HepG2 (cell line): ENCODE results near the gene VEGFB. TPM values are rescaled to one million over a fixed set of nuclear protein-coding genes. Genes with fewer than 3 reads are reported as not detected.

Experiments
- CHD4 ChIP-seq: fragments of 200-600 bp; sonication (generic); IDR thresholded peaks from 2 replicates; pipeline ENCODE4 v1.7.0; 2017; ENCODE audit warnings: mild to moderate bottlenecking, low read length, borderline replicate concordance
- E2F2 ChIP-seq: sonication (generic); formaldehyde crosslinking; IDR thresholded peaks from 2 replicates; pipeline ENCODE4 v1.4.0; 2020; ENCODE audit warnings: missing genetic modification reagents, borderline replicate concordance
- EZH2 ChIP-seq: conservative IDR thresholded peaks from 2 replicates; pipeline ENCODE4 v1.6.1; 2012; ENCODE audit warnings: mild to moderate bottlenecking, low read depth, low read length, moderate library complexity
- HMGA1 ChIP-seq: sonication (generic); formaldehyde crosslinking; conservative IDR thresholded peaks from 2 replicates; pipeline ENCODE4 v1.4.0; 2020; ENCODE audit warnings: missing genetic modification reagents
- IRF1 ChIP-seq: sonication (generic); formaldehyde crosslinking; IDR thresholded peaks from 2 replicates; pipeline ENCODE4 v1.4.0; 2020; ENCODE audit warnings: low read depth, mild to moderate bottlenecking, missing genetic modification reagents
- MLXIP ChIP-seq: sonication (generic); formaldehyde crosslinking; IDR thresholded peaks from 2 replicates; pipeline ENCODE4 v1.9.0; 2021; ENCODE audit warnings: missing genetic modification reagents, borderline replicate concordance
- MXI1 ChIP-seq: IDR thresholded peaks from 3 replicates; pipeline ENCODE4 v1.6.1; 2012; ENCODE audit warnings: low read depth, low read length, inconsistent platforms, borderline replicate concordance
- NR2F2 ChIP-seq: IDR thresholded peaks from 2 replicates; pipeline ENCODE4 v1.6.1; 2012; ENCODE audit warnings: low read depth, inconsistent platforms, borderline replicate concordance
- POLR2G ChIP-seq: fragments of 200-400 bp; formaldehyde crosslinking; IDR thresholded peaks from 2 replicates; pipeline ENCODE4 v1.6.1; 2018; ENCODE audit warnings: mild to moderate bottlenecking, low read depth, low read length, moderate library complexity
- RERE ChIP-seq: IDR thresholded peaks from 2 replicates; pipeline ENCODE4 v1.6.1; 2016; ENCODE audit warnings: low read depth, missing genetic modification reagents, missing compliant biosample characterization
- SMARCC2 ChIP-seq: fragments of 450-650 bp; IDR thresholded peaks from 2 replicates; pipeline ENCODE4 v1.6.1; 2017; ENCODE audit warnings: antibody characterized with exemption, mild to moderate bottlenecking
- THAP11 ChIP-seq: IDR thresholded peaks from 2 replicates; pipeline ENCODE4 v1.6.1; 2016; ENCODE audit warnings: missing biosample characterization, missing genetic modification reagents
- WIZ ChIP-seq: sonication (generic); formaldehyde crosslinking; IDR thresholded peaks from 2 replicates; pipeline ENCODE4 v1.5.1; 2020; ENCODE audit warnings: mild to moderate bottlenecking, missing genetic modification reagents
- ZBTB43 ChIP-seq: sonication (generic); formaldehyde crosslinking; conservative IDR thresholded peaks from 2 replicates; pipeline ENCODE4 v1.4.0; 2020; ENCODE audit warnings: missing genetic modification reagents
- ZFP41 ChIP-seq: sonication (generic); formaldehyde crosslinking; IDR thresholded peaks from 2 replicates; pipeline ENCODE4 v1.4.0; 2020; ENCODE audit warnings: mild to moderate bottlenecking, missing genetic modification reagents, borderline replicate concordance
- ZNF343 ChIP-seq: sonication (generic); formaldehyde crosslinking; IDR thresholded peaks from 2 replicates; pipeline ENCODE4 v1.4.0; 2020; ENCODE audit warnings: mild to moderate bottlenecking, missing genetic modification reagents
- ZNF777 ChIP-seq: sonication (generic); formaldehyde crosslinking; IDR thresholded peaks from 2 replicates; pipeline ENCODE4 v1.4.0; 2020; ENCODE audit warnings: missing genetic modification reagents
- polyA plus RNA-seq, 8 experiments: library from polyadenylated mRNA; depleted of rRNA in 3 of 8; stranded (reverse) in 7 of 8; unstranded in 1 of 8; fragments of >200 nt; fragmentation: Illumina TruSeq in 4 of 8; extraction: Trizol in 4 of 8; gene quantifications; 2 replicates each; pipeline versions ENCODE4 v1.2.1 to v1.2.3, GENCODE V29; 2011 to 2016; ENCODE audit warnings: low read depth in 4 of 8, missing spikeins in 1 of 8, mixed read lengths in 1 of 8; ENCODE audit not compliant: insufficient read depth in 1 of 8
- total RNA-seq, 5 experiments: library from RNA; depleted of rRNA; stranded (reverse); fragments of >200 nt; fragmentation: Illumina TruSeq; extraction: Trizol; gene quantifications; 2 replicates each; pipeline ENCODE4 v1.2.3, GENCODE V29; 2016; ENCODE audit warnings: low read depth in 1 of 5

Gene VEGFB
- total and polyA plus RNA-seq, 2 of the 13 experiments (the other 11 are each of a cell fraction or from before 2014, with no cell fraction given): 9.0 to 11.3 TPM

- TF ChIP-seq THAP11 (CRISPR knock-in tag): peak; percentile 77
- 0 out of 2 replicates have a peak, but pooled peaks have one; percentile 2 for TF ChIP-seq ZBTB43
- TF ChIP-seq E2F2 (CRISPR knock-in tag): no peak; the same call in 1 of the 2 replicates
- TF ChIP-seq ZNF777 (CRISPR knock-in tag): no peak; the same call in none of the 2 replicates
- no peak for TF ChIP-seq MLXIP (CRISPR knock-in tag)
- TF ChIP-seq POLR2G: peak; percentile 58
- TF ChIP-seq ZNF343 (CRISPR knock-in tag): no peak
- TF ChIP-seq ZFP41 (CRISPR knock-in tag): no peak
- TF ChIP-seq CHD4: peak; percentile 56; the same call in 1 of the 2 replicates
- TF ChIP-seq WIZ (CRISPR knock-in tag): no peak
- no peak for TF ChIP-seq NR2F2
- TF ChIP-seq HMGA1 (CRISPR knock-in tag): no peak
- TF ChIP-seq EZH2: no peak
- no peak for TF ChIP-seq SMARCC2
- no peak; the same call in 2 of the 3 replicates for TF ChIP-seq MXI1
- no peak for TF ChIP-seq IRF1
- TF ChIP-seq RERE (CRISPR knock-in tag): no peak
Observed at GRCh38 chr11:64284962-64285884, 50.8 kb downstream of the VEGFB start, which contains the start of gene GPR137 (continued).
